ENCODE data around the gene SF3B1.

- TF ChIP-seq EZH2phosphoT487 (IDR thresholded peaks at IDR 0.05; ENCODE audit: insufficient read depth, low read depth) (no peak), EZH2 (IDR thresholded peaks at IDR 0.05; ENCODE audit: insufficient read depth, poor library complexity, severe bottlenecking) (no peak)
Measured at GRCh38 chr2:197445746-197446145, 10.9 kb upstream of the SF3B1 start.
